ENCODE measurements around the gene GOSR2. TPM values are rescaled to one million over a fixed set of nuclear protein-coding genes. Genes with fewer than 3 reads are reported as not detected.

GOSR2 gene
- total and polyA plus RNA-seq, 2 of the 13 experiments (the other 11 are each of a cell fraction or from before 2014, with no cell fraction given): 61.5 to 63.9 TPM

DNA sequence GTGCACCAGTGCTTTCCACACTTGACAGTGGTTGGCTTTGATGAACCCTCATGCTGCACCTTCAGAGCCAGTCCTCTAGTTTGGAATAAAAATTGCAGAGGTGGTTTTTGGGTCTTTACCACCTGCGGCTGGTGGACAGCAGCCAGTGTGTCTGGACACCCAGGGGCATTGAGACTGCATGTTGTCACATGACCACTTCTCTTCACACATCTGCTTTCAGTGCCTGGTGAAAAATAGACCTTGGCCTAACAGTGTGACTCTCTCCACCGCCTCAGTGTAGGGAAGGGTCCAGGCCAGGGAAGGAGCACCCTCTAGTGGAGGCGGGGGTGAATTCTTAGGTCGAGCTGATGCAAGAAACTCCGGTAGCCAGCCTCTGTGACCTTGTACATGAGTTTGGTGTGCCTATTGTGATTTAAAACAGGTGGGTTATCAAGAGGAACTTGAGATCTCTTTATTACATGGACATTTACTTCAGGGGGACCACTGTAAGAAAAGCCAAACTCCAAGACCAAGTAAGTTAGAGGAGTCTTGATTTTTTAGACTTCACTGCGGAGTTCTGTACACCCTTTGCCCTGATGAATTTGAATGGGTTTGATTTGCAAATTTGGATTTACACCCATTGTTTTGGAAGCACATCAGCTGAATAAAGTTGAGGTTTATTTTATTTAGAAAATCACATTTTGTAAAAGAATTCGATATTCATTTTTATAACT is 17.9 kb downstream of the GOSR2 start (continued):
- TF ChIP-seq RBAK (CRISPR knock-in tag; IDR thresholded peaks at IDR 0.05): no peak
- TF ChIP-seq, protein P1, sequence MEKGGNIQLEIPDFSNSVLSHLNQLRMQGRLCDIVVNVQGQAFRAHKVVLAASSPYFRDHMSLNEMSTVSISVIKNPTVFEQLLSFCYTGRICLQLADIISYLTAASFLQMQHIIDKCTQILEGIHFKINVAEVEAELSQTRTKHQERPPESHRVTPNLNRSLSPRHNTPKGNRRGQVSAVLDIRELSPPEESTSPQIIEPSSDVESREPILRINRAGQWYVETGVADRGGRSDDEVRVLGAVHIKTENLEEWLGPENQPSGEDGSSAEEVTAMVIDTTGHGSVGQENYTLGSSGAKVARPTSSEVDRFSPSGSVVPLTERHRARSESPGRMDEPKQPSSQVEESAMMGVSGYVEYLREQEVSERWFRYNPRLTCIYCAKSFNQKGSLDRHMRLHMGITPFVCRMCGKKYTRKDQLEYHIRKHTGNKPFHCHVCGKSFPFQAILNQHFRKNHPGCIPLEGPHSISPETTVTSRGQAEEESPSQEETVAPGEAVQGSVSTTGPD (CRISPR knock-in tag; IDR thresholded peaks at IDR 0.05): no peak
- no peak for TF ChIP-seq HOXA7 (CRISPR knock-in tag; IDR thresholded peaks at IDR 0.05)
- no peak for TF ChIP-seq ZSCAN31 (CRISPR knock-in tag; IDR thresholded peaks at IDR 0.05; ENCODE audit: low read depth)
- TF ChIP-seq SP5 (CRISPR knock-in tag; IDR thresholded peaks at IDR 0.05; ENCODE audit: borderline replicate concordance, low read depth): no peak
- TF ChIP-seq, protein P2, sequence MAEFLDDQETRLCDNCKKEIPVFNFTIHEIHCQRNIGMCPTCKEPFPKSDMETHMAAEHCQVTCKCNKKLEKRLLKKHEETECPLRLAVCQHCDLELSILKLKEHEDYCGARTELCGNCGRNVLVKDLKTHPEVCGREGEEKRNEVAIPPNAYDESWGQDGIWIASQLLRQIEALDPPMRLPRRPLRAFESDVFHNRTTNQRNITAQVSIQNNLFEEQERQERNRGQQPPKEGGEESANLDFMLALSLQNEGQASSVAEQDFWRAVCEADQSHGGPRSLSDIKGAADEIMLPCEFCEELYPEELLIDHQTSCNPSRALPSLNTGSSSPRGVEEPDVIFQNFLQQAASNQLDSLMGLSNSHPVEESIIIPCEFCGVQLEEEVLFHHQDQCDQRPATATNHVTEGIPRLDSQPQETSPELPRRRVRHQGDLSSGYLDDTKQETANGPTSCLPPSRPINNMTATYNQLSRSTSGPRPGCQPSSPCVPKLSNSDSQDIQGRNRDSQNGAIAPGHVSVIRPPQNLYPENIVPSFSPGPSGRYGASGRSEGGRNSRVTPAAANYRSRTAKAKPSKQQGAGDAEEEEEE (CRISPR knock-in tag; IDR thresholded peaks at IDR 0.05; ENCODE audit: borderline replicate concordance): no peak; the same call in 1 of the 2 replicates
- TF ChIP-seq, protein P3, sequence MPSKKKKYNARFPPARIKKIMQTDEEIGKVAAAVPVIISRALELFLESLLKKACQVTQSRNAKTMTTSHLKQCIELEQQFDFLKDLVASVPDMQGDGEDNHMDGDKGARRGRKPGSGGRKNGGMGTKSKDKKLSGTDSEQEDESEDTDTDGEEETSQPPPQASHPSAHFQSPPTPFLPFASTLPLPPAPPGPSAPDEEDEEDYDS (CRISPR knock-in tag; IDR thresholded peaks at IDR 0.05): peak; percentile 49; the same call in 1 of the 2 replicates
- no peak for TF ChIP-seq ZNF546 (CRISPR knock-in tag; conservative IDR thresholded peaks at IDR 0.05)
- TF ChIP-seq, protein P4, sequence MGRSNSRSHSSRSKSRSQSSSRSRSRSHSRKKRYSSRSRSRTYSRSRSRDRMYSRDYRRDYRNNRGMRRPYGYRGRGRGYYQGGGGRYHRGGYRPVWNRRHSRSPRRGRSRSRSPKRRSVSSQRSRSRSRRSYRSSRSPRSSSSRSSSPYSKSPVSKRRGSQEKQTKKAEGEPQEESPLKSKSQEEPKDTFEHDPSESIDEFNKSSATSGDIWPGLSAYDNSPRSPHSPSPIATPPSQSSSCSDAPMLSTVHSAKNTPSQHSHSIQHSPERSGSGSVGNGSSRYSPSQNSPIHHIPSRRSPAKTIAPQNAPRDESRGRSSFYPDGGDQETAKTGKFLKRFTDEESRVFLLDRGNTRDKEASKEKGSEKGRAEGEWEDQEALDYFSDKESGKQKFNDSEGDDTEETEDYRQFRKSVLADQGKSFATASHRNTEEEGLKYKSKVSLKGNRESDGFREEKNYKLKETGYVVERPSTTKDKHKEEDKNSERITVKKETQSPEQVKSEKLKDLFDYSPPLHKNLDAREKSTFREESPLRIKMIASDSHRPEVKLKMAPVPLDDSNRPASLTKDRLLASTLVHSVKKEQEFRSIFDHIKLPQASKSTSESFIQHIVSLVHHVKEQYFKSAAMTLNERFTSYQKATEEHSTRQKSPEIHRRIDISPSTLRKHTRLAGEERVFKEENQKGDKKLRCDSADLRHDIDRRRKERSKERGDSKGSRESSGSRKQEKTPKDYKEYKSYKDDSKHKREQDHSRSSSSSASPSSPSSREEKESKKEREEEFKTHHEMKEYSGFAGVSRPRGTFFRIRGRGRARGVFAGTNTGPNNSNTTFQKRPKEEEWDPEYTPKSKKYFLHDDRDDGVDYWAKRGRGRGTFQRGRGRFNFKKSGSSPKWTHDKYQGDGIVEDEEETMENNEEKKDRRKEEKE (IDR thresholded peaks at IDR 0.05): no peak
- TF ChIP-seq XRCC5 (optimal IDR thresholded peaks at IDR 0.05; ENCODE audit: low read length): peak; percentile 96
- TF ChIP-seq, protein P5, sequence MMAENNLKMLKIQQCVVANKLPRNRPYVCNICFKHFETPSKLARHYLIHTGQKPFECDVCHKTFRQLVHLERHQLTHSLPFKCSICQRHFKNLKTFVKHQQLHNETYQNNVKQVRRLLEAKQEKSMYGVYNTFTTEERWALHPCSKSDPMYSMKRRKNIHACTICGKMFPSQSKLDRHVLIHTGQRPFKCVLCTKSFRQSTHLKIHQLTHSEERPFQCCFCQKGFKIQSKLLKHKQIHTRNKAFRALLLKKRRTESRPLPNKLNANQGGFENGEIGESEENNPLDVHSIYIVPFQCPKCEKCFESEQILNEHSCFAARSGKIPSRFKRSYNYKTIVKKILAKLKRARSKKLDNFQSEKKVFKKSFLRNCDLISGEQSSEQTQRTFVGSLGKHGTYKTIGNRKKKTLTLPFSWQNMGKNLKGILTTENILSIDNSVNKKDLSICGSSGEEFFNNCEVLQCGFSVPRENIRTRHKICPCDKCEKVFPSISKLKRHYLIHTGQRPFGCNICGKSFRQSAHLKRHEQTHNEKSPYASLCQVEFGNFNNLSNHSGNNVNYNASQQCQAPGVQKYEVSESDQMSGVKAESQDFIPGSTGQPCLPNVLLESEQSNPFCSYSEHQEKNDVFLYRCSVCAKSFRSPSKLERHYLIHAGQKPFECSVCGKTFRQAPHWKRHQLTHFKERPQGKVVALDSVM (CRISPR knock-in tag; IDR thresholded peaks at IDR 0.05): no peak
- no peak for TF ChIP-seq ZSCAN25 (CRISPR knock-in tag; IDR thresholded peaks at IDR 0.05)
- no peak; the same call in 1 of the 2 replicates for TF ChIP-seq SUZ12 (IDR thresholded peaks at IDR 0.05; ENCODE audit: low read depth, low read length)
- TF ChIP-seq, protein P6, sequence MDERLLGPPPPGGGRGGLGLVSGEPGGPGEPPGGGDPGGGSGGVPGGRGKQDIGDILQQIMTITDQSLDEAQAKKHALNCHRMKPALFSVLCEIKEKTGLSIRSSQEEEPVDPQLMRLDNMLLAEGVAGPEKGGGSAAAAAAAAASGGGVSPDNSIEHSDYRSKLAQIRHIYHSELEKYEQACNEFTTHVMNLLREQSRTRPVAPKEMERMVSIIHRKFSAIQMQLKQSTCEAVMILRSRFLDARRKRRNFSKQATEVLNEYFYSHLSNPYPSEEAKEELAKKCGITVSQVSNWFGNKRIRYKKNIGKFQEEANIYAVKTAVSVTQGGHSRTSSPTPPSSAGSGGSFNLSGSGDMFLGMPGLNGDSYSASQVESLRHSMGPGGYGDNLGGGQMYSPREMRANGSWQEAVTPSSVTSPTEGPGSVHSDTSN (CRISPR knock-in tag; IDR thresholded peaks at IDR 0.05): no peak
- peak; percentile 65; the same call in 1 of the 2 replicates for TF ChIP-seq ZNF614 (CRISPR knock-in tag; IDR thresholded peaks at IDR 0.05; ENCODE audit: borderline replicate concordance)
- no peak for TF ChIP-seq ZFP36L2 (CRISPR knock-in tag; IDR thresholded peaks at IDR 0.05)
- peak; percentile 37; the same call in 1 of the 2 replicates for TF ChIP-seq REL (CRISPR knock-in tag; conservative IDR thresholded peaks at IDR 0.05)
- TF ChIP-seq SAFB2 (CRISPR knock-in tag; IDR thresholded peaks at IDR 0.05; ENCODE audit: borderline replicate concordance, low read depth): no peak; the same call in 1 of the 2 replicates
- peak; percentile 69; the same call in 1 of the 2 replicates for TF ChIP-seq IRF2 (CRISPR knock-in tag; IDR thresholded peaks at IDR 0.05)
- no peak for TF ChIP-seq CENPT (CRISPR knock-in tag; IDR thresholded peaks at IDR 0.05; ENCODE audit: low read depth)

All from HepG2 (cell line).